Mesothelial cell of epicardium (in vitro differentiated cells): ENCODE results near the gene CATSPER3. TPM values are rescaled to one million over a fixed set of nuclear protein-coding genes. Genes with fewer than 3 reads are reported as not detected.

Source experiments
- DNase-seq, 2 experiments: peaks; one replicate each; pipeline ENCODE4 v3.0.0; 2021; ENCODE audit warnings: low spot score in 2 of 2; ENCODE audit not compliant: unreplicated experiment in 2 of 2
- H3K27ac Mint-ChIP-seq: 2 replicates; pipeline ENCODE4 v1.8.0; 2021; ENCODE audit warnings: mixed read lengths
- H3K27me3 Mint-ChIP-seq: 2 replicates; pipeline ENCODE4 v1.8.0; 2021; ENCODE audit warnings: low read depth, mixed read lengths
- H3K36me3 Mint-ChIP-seq: 2 replicates; pipeline ENCODE4 v1.8.0; 2021; ENCODE audit warnings: mixed read lengths
- H3K4me1 Mint-ChIP-seq: 2 replicates; pipeline ENCODE4 v1.8.0; 2021; ENCODE audit warnings: mixed read lengths
- H3K4me3 Mint-ChIP-seq: 2 replicates; pipeline ENCODE4 v1.8.0; 2021; ENCODE audit warnings: mild to moderate bottlenecking, moderate library complexity, mixed read lengths
- H3K9me3 Mint-ChIP-seq: 2 replicates; pipeline ENCODE4 v1.8.0; 2021; ENCODE audit warnings: mixed read lengths
- total RNA-seq: library from RNA; stranded (reverse); gene quantifications from 3 replicates; pipeline ENCODE4 v1.2.1, GENCODE V29; 2021
- TF ChIP-seq, protein P1 (sequence below): fragments of 200-600 bp; sonication (generic); IDR thresholded peaks from one replicate; pipeline ENCODE4 v1.5.0; 2021; ENCODE audit warnings: antibody characterized with exemption; ENCODE audit not compliant: unreplicated experiment

Gene CATSPER3
- total RNA-seq, 1 donor from 2014 or later, result 1.5 TPM

DNA sequence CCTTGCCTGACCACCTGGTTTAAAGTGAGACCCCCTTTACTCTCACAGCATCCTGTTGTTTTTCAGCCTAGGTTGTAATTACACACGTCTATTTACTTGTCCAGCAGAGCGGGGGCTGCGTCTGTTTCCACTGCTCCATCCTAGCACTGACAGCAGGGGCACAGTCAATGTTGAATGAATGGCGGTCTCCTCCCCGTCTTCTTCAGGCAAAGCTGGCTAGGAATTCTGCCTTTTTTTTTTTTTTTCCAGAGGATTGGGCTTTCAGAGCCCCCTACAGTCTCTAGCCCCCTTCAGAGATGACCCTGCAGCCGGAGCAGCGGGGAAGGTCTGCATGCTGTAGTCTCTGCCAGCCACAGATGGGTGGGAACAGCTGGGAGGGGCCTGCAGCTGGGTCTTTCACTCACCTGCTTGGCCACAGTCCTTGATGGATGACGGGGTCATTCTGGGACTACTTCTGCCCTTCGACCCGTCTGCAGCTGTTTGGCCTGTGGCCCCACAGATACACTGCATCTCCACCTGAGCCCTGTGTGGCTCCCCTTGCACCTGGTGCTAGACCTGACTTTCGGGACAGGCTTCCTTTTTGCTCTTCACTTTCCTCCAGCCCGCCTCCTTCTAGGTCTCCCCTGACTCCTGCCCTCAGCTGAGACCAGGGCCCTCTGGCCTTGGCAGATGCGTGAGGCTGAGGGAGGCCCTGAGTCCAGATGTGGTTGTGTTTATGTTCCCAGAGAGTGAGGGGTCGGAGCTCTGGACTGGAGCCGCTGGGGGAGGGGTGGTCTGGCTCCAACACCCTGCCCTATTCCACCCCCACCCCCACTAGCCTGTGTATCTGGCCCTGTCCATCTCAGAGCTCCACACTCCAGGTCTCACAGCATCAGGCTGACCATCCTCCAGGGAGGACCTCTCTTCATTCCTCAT lies 58.3 kb downstream of the CATSPER3 start:
- H3K27me3 Mint-ChIP-seq, result peaks cover 82% of the 10 kb centered on the region
- peak overlapping the region; percentile 88 for H3K27ac Mint-ChIP-seq
- TF ChIP-seq, protein P1, sequence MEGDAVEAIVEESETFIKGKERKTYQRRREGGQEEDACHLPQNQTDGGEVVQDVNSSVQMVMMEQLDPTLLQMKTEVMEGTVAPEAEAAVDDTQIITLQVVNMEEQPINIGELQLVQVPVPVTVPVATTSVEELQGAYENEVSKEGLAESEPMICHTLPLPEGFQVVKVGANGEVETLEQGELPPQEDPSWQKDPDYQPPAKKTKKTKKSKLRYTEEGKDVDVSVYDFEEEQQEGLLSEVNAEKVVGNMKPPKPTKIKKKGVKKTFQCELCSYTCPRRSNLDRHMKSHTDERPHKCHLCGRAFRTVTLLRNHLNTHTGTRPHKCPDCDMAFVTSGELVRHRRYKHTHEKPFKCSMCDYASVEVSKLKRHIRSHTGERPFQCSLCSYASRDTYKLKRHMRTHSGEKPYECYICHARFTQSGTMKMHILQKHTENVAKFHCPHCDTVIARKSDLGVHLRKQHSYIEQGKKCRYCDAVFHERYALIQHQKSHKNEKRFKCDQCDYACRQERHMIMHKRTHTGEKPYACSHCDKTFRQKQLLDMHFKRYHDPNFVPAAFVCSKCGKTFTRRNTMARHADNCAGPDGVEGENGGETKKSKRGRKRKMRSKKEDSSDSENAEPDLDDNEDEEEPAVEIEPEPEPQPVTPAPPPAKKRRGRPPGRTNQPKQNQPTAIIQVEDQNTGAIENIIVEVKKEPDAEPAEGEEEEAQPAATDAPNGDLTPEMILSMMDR, result no peak
- peaks cover 20% of the 10 kb centered on the region for H3K4me1 Mint-ChIP-seq
- DNase-seq, result no peak
- no peaks in the 10 kb centered on the region for H3K9me3 Mint-ChIP-seq
- no peak overlapping the region for H3K4me3 Mint-ChIP-seq
- peaks cover 3% of the 10 kb centered on the region for H3K36me3 Mint-ChIP-seq

DNA sequence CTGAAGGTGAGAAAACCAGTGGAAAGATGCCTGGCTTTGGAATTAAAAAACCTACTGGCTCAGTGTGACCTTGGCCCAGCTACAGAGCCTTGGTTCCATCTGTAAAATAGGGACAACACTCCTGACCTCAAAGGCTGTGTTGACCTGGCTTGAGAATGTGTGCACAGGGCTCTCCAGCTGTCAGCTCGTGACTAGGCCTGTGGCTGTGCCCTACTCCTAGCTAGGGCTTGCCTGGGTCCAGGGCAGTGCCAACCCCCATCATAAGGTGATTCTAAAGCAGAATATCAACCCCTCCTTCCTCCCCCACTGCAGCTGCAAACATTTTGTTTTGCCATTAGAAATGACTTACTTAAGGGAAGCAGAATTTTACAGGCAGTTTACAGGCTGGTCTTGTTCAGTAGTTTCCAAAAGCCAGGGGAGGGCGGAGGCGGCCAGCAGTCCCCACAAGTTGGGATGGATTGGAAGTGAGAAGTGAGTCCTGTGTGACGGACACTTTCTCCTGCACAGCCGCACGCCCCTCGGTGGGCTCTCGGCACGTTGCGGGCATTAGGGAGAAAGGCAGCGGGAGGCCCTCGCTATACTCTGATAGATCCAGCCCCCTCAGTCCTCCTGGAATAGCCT lies 59.0 kb downstream of the CATSPER3 start:
- Mint-ChIP-seq H3K27me3 (peaks cover 83% of the 10 kb centered on the region), H3K27ac (peak overlapping the region; percentile 88), H3K4me1 (peaks cover 19% of the 10 kb centered on the region), H3K4me3 (peak overlapping the region; percentile 57), H3K9me3 (no peaks in the 10 kb centered on the region), H3K36me3 (peaks cover 4% of the 10 kb centered on the region)
- TF ChIP-seq, protein P1, result no peak
- DNase-seq, result no peak

DNA sequence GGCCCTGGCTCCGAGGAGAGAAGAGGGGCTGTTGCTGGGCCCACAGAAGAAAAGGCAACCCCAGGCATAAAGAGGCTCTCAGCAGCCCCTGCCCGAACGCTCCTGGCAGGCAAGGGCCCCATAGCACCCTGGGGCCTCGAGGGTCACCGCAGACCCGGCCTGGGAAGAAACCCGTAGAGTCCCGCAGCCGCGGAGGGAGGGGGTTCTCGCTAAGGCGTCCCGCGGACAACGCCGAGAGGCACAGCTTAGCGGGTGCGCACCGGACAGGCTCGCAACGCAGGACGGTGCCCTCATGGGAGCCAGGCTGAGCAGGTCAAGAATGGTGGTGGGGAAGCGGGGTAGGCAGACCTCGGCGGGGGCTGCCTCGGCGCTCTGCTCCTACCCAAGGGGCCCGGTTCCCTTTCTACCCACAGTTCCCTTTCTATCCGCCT lies 59.6 kb downstream of the CATSPER3 start:
- TF ChIP-seq, protein P1, result no peak
- peak overlapping the region; percentile 57 for H3K4me3 Mint-ChIP-seq
- H3K9me3 Mint-ChIP-seq, result no peaks in the 10 kb centered on the region
- no peak for DNase-seq
- H3K4me1 Mint-ChIP-seq, result peaks cover 22% of the 10 kb centered on the region
- peaks cover 6% of the 10 kb centered on the region for H3K36me3 Mint-ChIP-seq
- peak overlapping the region; percentile 88 for H3K27ac Mint-ChIP-seq
- peaks cover 84% of the 10 kb centered on the region for H3K27me3 Mint-ChIP-seq

DNA sequence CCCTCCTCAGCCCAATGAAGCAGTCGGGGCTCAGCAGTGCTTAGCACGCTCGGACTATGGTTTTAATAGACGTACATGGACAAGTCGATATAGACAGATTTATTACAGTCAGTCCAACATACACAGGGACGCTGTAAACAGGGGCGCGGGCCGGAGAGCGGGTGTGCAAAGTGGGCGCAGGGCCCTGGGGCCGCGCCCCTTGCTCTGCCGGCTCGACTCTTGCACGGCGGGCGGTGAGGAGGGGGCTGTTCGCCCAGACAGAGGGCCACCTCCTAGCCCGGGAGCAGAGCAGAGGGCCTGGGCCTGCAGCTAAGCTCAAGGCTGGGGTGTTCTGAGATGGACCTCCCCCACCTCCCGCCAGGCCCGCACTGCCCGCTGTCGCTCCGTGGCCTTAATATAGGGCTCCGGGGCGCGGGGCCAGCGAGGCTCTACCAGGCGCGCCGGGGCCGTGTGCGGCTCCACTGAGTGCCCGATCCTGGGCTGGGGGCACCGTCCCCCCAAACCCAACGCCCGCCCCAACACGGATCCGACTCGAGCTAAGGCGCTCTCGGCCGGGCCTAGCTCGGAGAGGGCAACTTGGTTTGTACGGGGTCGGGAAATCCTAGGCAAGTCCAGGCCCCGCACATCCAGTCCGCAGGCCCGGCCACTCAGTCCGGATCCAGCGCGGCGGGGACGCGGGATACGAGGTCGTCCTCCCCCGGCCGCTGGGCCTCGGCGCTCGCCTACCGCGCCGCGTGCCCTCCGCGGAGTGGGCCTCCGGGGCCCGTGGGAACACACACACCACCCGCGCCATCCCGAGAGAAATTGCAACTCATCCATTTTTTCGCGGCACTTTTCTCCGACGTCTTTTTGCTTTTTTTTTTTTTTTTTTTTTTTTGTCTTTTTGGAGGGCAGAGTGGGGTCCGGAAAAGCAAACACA lies 60.2 kb downstream of the CATSPER3 start:
- H3K36me3 Mint-ChIP-seq, result peaks cover 6% of the 10 kb centered on the region
- TF ChIP-seq, protein P1, result no peak
- peaks cover 85% of the 10 kb centered on the region for H3K27me3 Mint-ChIP-seq
- H3K27ac Mint-ChIP-seq, result peak overlapping the region; percentile 88
- peaks cover 24% of the 10 kb centered on the region for H3K4me1 Mint-ChIP-seq
- no peak for DNase-seq
- peak overlapping the region; percentile 57 for H3K4me3 Mint-ChIP-seq
- no peaks in the 10 kb centered on the region for H3K9me3 Mint-ChIP-seq

DNA sequence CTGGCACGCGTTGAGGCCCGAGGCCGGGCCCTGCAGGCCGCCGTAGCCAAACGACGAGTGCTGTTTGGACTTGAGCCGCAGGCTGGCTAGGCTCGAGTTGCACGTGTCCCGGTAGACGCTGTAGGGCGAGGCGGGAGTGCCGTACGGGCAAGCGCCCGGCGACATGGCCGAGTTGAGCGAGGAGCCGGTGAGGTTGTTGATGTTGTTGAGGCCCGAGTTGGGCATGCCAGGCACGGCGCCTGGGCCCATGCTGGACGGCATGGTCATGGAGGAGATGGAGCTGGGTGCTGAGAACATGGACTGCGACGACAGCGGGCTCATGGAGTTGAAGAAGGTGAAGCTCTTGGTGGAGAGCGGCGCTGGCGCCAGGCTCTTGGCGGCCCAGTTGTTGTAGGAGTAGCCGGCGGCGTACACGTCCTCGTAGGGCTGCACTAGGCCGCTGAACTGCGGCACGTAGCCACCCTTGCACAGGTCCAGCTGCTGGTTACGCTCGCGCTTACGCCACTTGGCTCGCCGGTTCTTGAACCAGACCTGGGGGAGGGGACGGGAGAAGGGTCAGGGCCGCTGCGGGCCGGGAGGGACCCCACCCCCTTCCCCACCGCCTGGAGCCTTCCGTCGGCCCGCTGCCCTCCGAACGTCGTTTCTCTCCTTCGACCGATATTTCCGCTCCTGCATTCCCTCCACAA lies 61.2 kb downstream of the CATSPER3 start:
- H3K9me3 Mint-ChIP-seq, result no peaks in the 10 kb centered on the region
- peaks cover 84% of the 10 kb centered on the region for H3K27me3 Mint-ChIP-seq
- peak overlapping the region; percentile 85 for H3K4me3 Mint-ChIP-seq
- peaks cover 27% of the 10 kb centered on the region for H3K4me1 Mint-ChIP-seq
- peak in 1 of 2 experiments; percentile 51 for DNase-seq
- peaks cover 4% of the 10 kb centered on the region for H3K36me3 Mint-ChIP-seq
- H3K27ac Mint-ChIP-seq, result peak overlapping the region; percentile 94
- TF ChIP-seq, protein P1, result no peak
